HCT116 (cell line): ENCODE measurements around the gene CDKN1C.

Experiments
- EZH2phosphoT487 ChIP-seq: fragments of 200-600 bp; IDR thresholded peaks from 2 replicates; pipeline ENCODE4 v1.6.1; 2018; ENCODE audit warnings: antibody characterized with exemption, borderline replicate concordance
- POLR2A ChIP-seq: IDR thresholded peaks from 2 replicates; pipeline ENCODE4 v1.7.0; 2011; ENCODE audit warnings: borderline replicate concordance; ENCODE audit not compliant: insufficient read depth, insufficient read length; ENCODE audit errors: extremely low read depth

GRCh38 chr11:2932850-2933251 is 47.3 kb upstream of the CDKN1C start:
- TF ChIP-seq EZH2phosphoT487 (no peak), POLR2A (no peak)
